ENCODE data around the gene IFNA4. TPM values are rescaled to one million over a fixed set of nuclear protein-coding genes. Genes with fewer than 3 reads are reported as not detected.

The IFNA4 gene
- total RNA-seq, 2 donors from 2014 or later, result not detected

GRCh38 chr9:21165516-21165915 is 21.9 kb downstream of the IFNA4 start:
- TF ChIP-seq CTCF (IDR thresholded peaks at IDR 0.05), result no peak
- no peak for ATAC-seq (ENCODE audit: insufficient number of reproducible peaks, low FRiP score, low read depth)
- H3K9me3 ChIP-seq, result no peaks in the 10 kb centered on the region

GRCh38 chr9:21160178-21160577 is 27.2 kb downstream of the IFNA4 start:
- no peak overlapping the region for H3K27ac ChIP-seq
- no peaks in the 10 kb centered on the region for H3K9me3 ChIP-seq
- no peak for TF ChIP-seq CTCF (IDR thresholded peaks at IDR 0.05)
- no peaks in the 10 kb centered on the region for H3K27me3 ChIP-seq (replicated peaks; ENCODE audit: insufficient read depth)
- ATAC-seq (ENCODE audit: insufficient number of reproducible peaks, low FRiP score, low read depth) (no peak), DNase-seq (ENCODE audit: low spot score) (no peak)
- H3K4me3 ChIP-seq, result no peak overlapping the region
- H3K4me1 ChIP-seq (ENCODE audit: control insufficient read depth in 1 of 2, low read depth in 2 of 2), result no peaks in the 10 kb centered on the region
- no peaks in the 10 kb centered on the region for H3K36me3 ChIP-seq

More at GRCh38 chr9:21165516-21165915, 21.9 kb downstream of the IFNA4 start:
- Histone ChIP-seq H3K27ac (no peak overlapping the region), H3K36me3 (no peaks in the 10 kb centered on the region), H3K27me3 (replicated peaks; ENCODE audit: insufficient read depth) (no peaks in the 10 kb centered on the region), H3K4me3 (no peak overlapping the region), H3K4me1 (ENCODE audit: control insufficient read depth in 1 of 2, low read depth in 2 of 2) (no peaks in the 10 kb centered on the region)
- DNase-seq (ENCODE audit: low spot score), result no peak

GRCh38 chr9:21155501-21155900 is 31.9 kb downstream of the IFNA4 start:
- TF ChIP-seq CTCF (IDR thresholded peaks at IDR 0.05), result no peak
- Histone ChIP-seq H3K36me3 (no peaks in the 10 kb centered on the region), H3K4me3 (no peak overlapping the region), H3K9me3 (no peaks in the 10 kb centered on the region), H3K4me1 (ENCODE audit: control insufficient read depth in 1 of 2, low read depth in 2 of 2) (peaks cover 3 to 7% of the 10 kb centered on the region in 2 donors), H3K27me3 (replicated peaks; ENCODE audit: insufficient read depth) (no peaks in the 10 kb centered on the region), H3K27ac (no peak overlapping the region)
- DNase-seq (ENCODE audit: low spot score) (no peak), ATAC-seq (ENCODE audit: insufficient number of reproducible peaks, low FRiP score, low read depth) (no peak)

- H3K27me3 ChIP-seq (replicated peaks; ENCODE audit: insufficient read depth), result no peaks in the 10 kb centered on the region
- DNase-seq (ENCODE audit: low spot score) (no peak), ATAC-seq (ENCODE audit: insufficient number of reproducible peaks, low FRiP score, low read depth) (no peak)
- H3K4me3 ChIP-seq, result no peak overlapping the region
- no peak overlapping the region for H3K27ac ChIP-seq
- no peaks in the 10 kb centered on the region for H3K36me3 ChIP-seq
- TF ChIP-seq CTCF (IDR thresholded peaks at IDR 0.05), result no peak
- H3K4me1 ChIP-seq (ENCODE audit: control insufficient read depth in 1 of 2, low read depth in 2 of 2), result peaks cover 3 to 7% of the 10 kb centered on the region in 2 donors
- H3K9me3 ChIP-seq, result no peaks in the 10 kb centered on the region
These were observed 33.3 kb downstream of the IFNA4 start for GRCh38 chr9:21154018-21154608.

- no peak for TF ChIP-seq CTCF (IDR thresholded peaks at IDR 0.05)
- no peaks in the 10 kb centered on the region for H3K27me3 ChIP-seq (replicated peaks; ENCODE audit: insufficient read depth)
- DNase-seq (ENCODE audit: low spot score) (no peak), ATAC-seq (ENCODE audit: insufficient number of reproducible peaks, low FRiP score, low read depth) (no peak)
- H3K27ac ChIP-seq, result no peak overlapping the region
- peaks cover 3 to 7% of the 10 kb centered on the region in 2 donors for H3K4me1 ChIP-seq (ENCODE audit: control insufficient read depth in 1 of 2, low read depth in 2 of 2)
- H3K4me3 ChIP-seq, result no peak overlapping the region
- H3K9me3 ChIP-seq, result peaks cover under 1% of the 10 kb centered on the region
- H3K36me3 ChIP-seq, result no peaks in the 10 kb centered on the region
These were observed 33.9 kb downstream of the IFNA4 start for GRCh38 chr9:21153336-21154017.
